Adrenal gland (tissue), 5 donors: ENCODE measurements around the gene NSRP1.

Experiments
- CTCF ChIP-seq, 6 experiments: fragments of 450-650 bp in 4 of 6; fragments of 200-600 bp in 2 of 6; sonication (generic) in 1 of 6; IDR thresholded peaks; 1 replicate in 5 of 6; 2 replicates in 1 of 6; pipeline versions ENCODE4 v1.5.1 to v1.8.0; 2016 to 2021; ENCODE audit warnings: antibody characterized with exemption in 6 of 6, mild to moderate bottlenecking in 2 of 6, moderate library complexity in 1 of 6
- POLR2A ChIP-seq, 2 donors: fragments of 450-650 bp; IDR thresholded peaks; one replicate each; pipeline ENCODE4 v1.6.1; 2017; ENCODE audit warnings: antibody characterized with exemption in 2 of 2, mild to moderate bottlenecking in 2 of 2, moderate library complexity in 1 of 2
- donor health status: DM: no; HTN: no; CAD: no.

GRCh38 chr17:30112794-30113193 lies 3.8 kb upstream of the NSRP1 start:
- no peak for TF ChIP-seq CTCF (IDR thresholded peaks at IDR 0.05)
- no peak for TF ChIP-seq POLR2A (IDR thresholded peaks at IDR 0.05)
